Measurements from ENCODE around the gene SLC7A6OS. TPM values are rescaled to one million over a fixed set of nuclear protein-coding genes. Genes with fewer than 3 reads are reported as not detected.

The SLC7A6OS gene
- total RNA-seq, 1 experiment from 2014 or later, result 16.0 TPM

DNA sequence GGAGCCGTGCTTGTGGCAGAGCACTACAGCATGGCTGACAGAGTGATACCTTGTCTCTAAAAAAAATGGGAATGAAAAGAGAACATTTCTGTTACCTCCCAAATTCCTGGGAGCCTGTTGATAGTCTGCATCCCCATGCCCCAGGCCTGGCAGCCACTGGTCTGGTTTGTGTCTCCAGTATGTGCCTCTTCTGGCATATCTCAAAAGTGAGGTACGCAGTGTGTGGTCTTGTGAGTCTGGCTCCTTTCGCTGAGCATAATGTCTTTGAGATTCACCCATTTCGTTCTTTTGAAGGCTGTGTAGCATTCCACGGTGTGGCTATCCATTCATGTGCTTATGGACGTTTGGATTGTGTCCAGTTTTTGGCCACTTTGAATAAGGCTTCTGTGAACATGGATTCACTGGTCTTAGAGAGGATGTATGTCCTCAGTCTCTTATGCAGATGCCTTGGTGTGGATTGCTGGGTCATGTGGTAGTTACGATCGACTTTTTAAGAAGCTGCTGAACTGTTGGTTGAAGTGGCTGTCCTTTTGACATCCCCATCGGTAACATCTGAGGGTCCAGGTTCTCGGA, 39.2 kb upstream of the SLC7A6OS start:
- in situ Hi-C loops (cut with HindIII; ENCODE audit: low pct_unique_long_range_greater_than_20kb, low sequenced_read_pairs) (no loop called here), intact Hi-C loops (cut with micrococcal nuclease; ENCODE audit: unreplicated experiment) (no loop called here)
- Histone ChIP-seq H3K9me3 (ENCODE audit: control insufficient read depth, insufficient read depth, low read depth, low read length) (no peaks in the 10 kb centered on the region), H3K36me3 (ENCODE audit: control insufficient read depth, insufficient read depth, low read length) (no peaks in the 10 kb centered on the region; the same call in 1 of the 2 replicates), H3K27ac (ENCODE audit: low read length) (no peak overlapping the region), H3K4me3 (ENCODE audit: low read depth in 2 of 2, low read length in 2 of 2) (no peak overlapping the region), H3K4me1 (ENCODE audit: control insufficient read depth, insufficient read depth, low read length) (no peaks in the 10 kb centered on the region), H3K27me3 (ENCODE audit: control insufficient read depth, insufficient read depth, low read length) (no peaks in the 10 kb centered on the region)
- POLR2A ChIA-PET, result no interaction called here
- no peak for ATAC-seq
- DNase-seq (ENCODE audit: low read depth, low spot score), result no peak
- CTCF ChIA-PET, result no interaction called here
- TF ChIP-seq TCF7L2 (IDR thresholded peaks at IDR 0.05; ENCODE audit: low read depth, low read length), result no peak
- TF ChIP-seq POLR2AphosphoS5 (IDR thresholded peaks at IDR 0.05; ENCODE audit: low read depth, low read length), result no peak
- TF ChIP-seq SIN3A (IDR thresholded peaks at IDR 0.05; ENCODE audit: borderline replicate concordance, insufficient read depth, low read depth, low read length), result no peak
- no peak for TF ChIP-seq REST (IDR thresholded peaks at IDR 0.05; ENCODE audit: insufficient read depth in 1 of 2, low read depth in 2 of 2, low read length in 1 of 2)
- TF ChIP-seq, protein P1, sequence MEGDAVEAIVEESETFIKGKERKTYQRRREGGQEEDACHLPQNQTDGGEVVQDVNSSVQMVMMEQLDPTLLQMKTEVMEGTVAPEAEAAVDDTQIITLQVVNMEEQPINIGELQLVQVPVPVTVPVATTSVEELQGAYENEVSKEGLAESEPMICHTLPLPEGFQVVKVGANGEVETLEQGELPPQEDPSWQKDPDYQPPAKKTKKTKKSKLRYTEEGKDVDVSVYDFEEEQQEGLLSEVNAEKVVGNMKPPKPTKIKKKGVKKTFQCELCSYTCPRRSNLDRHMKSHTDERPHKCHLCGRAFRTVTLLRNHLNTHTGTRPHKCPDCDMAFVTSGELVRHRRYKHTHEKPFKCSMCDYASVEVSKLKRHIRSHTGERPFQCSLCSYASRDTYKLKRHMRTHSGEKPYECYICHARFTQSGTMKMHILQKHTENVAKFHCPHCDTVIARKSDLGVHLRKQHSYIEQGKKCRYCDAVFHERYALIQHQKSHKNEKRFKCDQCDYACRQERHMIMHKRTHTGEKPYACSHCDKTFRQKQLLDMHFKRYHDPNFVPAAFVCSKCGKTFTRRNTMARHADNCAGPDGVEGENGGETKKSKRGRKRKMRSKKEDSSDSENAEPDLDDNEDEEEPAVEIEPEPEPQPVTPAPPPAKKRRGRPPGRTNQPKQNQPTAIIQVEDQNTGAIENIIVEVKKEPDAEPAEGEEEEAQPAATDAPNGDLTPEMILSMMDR (IDR thresholded peaks at IDR 0.05), result no peak
- no TSS peak for BruUV-seq (replicated peaks)

- H3K27me3 ChIP-seq (ENCODE audit: control insufficient read depth, insufficient read depth, low read length), result no peaks in the 10 kb centered on the region
- H3K4me1 ChIP-seq (ENCODE audit: control insufficient read depth, insufficient read depth, low read length), result no peaks in the 10 kb centered on the region
- no peak for DNase-seq (ENCODE audit: low read depth, low spot score)
- TF ChIP-seq, protein P1 (IDR thresholded peaks at IDR 0.05), result no peak
- TF ChIP-seq TCF7L2 (IDR thresholded peaks at IDR 0.05; ENCODE audit: low read depth, low read length) (no peak), POLR2AphosphoS5 (IDR thresholded peaks at IDR 0.05; ENCODE audit: low read depth, low read length) (no peak), REST (IDR thresholded peaks at IDR 0.05; ENCODE audit: insufficient read depth in 1 of 2, low read depth in 2 of 2, low read length in 1 of 2) (no peak), SIN3A (IDR thresholded peaks at IDR 0.05; ENCODE audit: borderline replicate concordance, insufficient read depth, low read depth, low read length) (no peak)
- POLR2A ChIA-PET, result no interaction called here
- intact Hi-C loops (cut with micrococcal nuclease; ENCODE audit: unreplicated experiment) (no loop called here), in situ Hi-C loops (cut with HindIII; ENCODE audit: low pct_unique_long_range_greater_than_20kb, low sequenced_read_pairs) (no loop called here)
- ATAC-seq, result no peak
- H3K9me3 ChIP-seq (ENCODE audit: control insufficient read depth, insufficient read depth, low read depth, low read length), result no peaks in the 10 kb centered on the region
- H3K4me3 ChIP-seq (ENCODE audit: low read depth in 2 of 2, low read length in 2 of 2), result no peak overlapping the region
- no peak overlapping the region for H3K27ac ChIP-seq (ENCODE audit: low read length)
- BruUV-seq (replicated peaks), result no TSS peak
- CTCF ChIA-PET, result no interaction called here
- H3K36me3 ChIP-seq (ENCODE audit: control insufficient read depth, insufficient read depth, low read length), result peaks cover 2% of the 10 kb centered on the region
Measured at GRCh38 chr16:68348639-68349445, 38.1 kb upstream of the SLC7A6OS start.
